GM23248 (cell line): Measurements from ENCODE around the gene BLZF1.
"Not testable (repeated sequence)": the region's sequence is repeated elsewhere in the genome, so short reads cannot be mapped to it uniquely, and the experiment has no call there.

Experiments used
- EZH2 ChIP-seq: fragments of 200-600 bp; sonication (generic); IDR thresholded peaks from 2 replicates; pipeline ENCODE4 v1.6.1; 2018; ENCODE audit warnings: antibody characterized with exemption, mild to moderate bottlenecking; ENCODE audit not compliant: insufficient read depth, poor library complexity, severe bottlenecking
- EZH2phosphoT487 ChIP-seq: fragments of 200-600 bp; sonication (generic); IDR thresholded peaks from 2 replicates; pipeline ENCODE4 v1.6.1; 2018; ENCODE audit warnings: antibody characterized with exemption, moderate library complexity, mild to moderate bottlenecking, low read depth; ENCODE audit not compliant: insufficient read depth

DNA sequence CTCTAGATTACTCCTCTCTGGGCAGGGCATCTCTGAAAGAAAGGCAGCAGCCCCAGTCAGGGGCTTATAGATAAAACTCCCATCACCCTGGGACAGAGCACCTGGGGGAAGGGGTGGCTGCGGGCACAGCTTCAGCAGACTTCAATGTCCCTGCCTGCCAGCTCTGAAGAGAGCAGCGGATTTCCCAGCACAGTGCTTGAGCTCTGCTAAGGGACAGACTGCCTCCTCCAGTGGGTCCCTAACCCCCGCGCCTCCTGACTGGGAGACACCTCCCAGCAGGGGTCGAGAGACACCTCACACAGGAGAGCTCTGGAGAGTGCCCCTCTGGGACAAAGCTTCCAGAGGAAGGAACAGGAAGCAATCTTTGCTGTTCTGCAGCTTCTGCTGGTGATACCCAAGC lies 40.3 kb downstream of the BLZF1 start:
- TF ChIP-seq EZH2, EZH2phosphoT487: not testable (repeated sequence)
